ENCODE results near the gene TNRC6A. TPM values are rescaled to one million over a fixed set of nuclear protein-coding genes. Genes with fewer than 3 reads are reported as not detected.
"Not testable (repeated sequence)": the region's sequence is repeated elsewhere in the genome, so short reads cannot be mapped to it uniquely, and the experiment has no call there.

The TNRC6A gene
- total RNA-seq, 1 experiment from 2014 or later, result 84.8 TPM

DNA sequence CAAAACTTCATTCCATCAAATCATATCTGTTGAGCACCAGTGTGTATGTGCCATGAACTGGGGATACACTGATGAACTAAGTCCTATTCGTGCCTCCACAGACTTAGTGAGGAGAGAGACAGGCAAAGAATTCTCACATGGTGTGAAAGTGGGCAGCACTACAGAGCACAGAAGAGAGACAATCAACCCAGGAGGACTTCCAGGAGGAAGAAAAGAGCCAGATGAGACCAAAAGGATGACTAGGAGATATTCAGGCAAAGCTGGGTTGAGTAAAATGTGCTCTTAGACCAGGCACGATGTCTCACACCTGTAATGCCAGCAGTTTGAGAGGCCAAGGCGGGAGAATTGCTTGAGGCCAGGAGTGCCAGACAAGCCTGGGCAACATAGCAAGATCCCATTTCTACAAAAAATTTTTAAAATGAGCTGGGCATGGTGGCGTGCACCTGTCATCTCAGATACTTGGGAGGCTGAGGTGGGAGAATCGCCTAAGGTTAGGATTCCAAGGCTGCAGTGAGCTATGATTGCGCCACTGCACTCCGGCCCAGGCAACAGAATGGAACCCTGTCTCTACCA, 30.2 kb upstream of the TNRC6A start:
- Histone ChIP-seq H3K36me3 (ENCODE audit: low read depth) (no peaks in the 10 kb centered on the region), H2AFZ (no peak overlapping the region), H3K27ac (no peak overlapping the region), H3F3A (ENCODE audit: insufficient read depth, low read depth) (peaks cover 30% of the 10 kb centered on the region), H3K4me3 (no peak overlapping the region), H3K9me2 (ENCODE audit: insufficient read depth) (no peaks in the 10 kb centered on the region), H3K9me3 (ENCODE audit: insufficient read depth, low read depth) (no peaks in the 10 kb centered on the region), H4K20me1 (ENCODE audit: insufficient read depth) (no peaks in the 10 kb centered on the region), H3K4me2 (no peak overlapping the region), H3K27me3 (ENCODE audit: insufficient read depth, low read depth) (no peaks in the 10 kb centered on the region), H3K79me2 (ENCODE audit: low read depth) (no peaks in the 10 kb centered on the region), H3K4me1 (replicated peaks; ENCODE audit: insufficient read depth) (peaks cover 34% of the 10 kb centered on the region)
- no peak for TF ChIP-seq EZH2 (IDR thresholded peaks at IDR 0.05; ENCODE audit: low read depth)
- TF ChIP-seq, protein P1, sequence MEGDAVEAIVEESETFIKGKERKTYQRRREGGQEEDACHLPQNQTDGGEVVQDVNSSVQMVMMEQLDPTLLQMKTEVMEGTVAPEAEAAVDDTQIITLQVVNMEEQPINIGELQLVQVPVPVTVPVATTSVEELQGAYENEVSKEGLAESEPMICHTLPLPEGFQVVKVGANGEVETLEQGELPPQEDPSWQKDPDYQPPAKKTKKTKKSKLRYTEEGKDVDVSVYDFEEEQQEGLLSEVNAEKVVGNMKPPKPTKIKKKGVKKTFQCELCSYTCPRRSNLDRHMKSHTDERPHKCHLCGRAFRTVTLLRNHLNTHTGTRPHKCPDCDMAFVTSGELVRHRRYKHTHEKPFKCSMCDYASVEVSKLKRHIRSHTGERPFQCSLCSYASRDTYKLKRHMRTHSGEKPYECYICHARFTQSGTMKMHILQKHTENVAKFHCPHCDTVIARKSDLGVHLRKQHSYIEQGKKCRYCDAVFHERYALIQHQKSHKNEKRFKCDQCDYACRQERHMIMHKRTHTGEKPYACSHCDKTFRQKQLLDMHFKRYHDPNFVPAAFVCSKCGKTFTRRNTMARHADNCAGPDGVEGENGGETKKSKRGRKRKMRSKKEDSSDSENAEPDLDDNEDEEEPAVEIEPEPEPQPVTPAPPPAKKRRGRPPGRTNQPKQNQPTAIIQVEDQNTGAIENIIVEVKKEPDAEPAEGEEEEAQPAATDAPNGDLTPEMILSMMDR (conservative IDR thresholded peaks at IDR 0.05), result no peak
- DNase-seq, result no peak
- intact Hi-C loops (cut with micrococcal nuclease; ENCODE audit: unreplicated experiment), result no loop called here
- no TSS peak for BruUV-seq (replicated peaks)
- ChIA-PET POLR2A (ENCODE audit: unreplicated experiment) (interaction anchor here (0.6 kb wide), 1 partner anchor 86 kb away, joined by 3 read pairs; no protein-coding TSS in a partner anchor), CTCF (no interaction called here)

DNA sequence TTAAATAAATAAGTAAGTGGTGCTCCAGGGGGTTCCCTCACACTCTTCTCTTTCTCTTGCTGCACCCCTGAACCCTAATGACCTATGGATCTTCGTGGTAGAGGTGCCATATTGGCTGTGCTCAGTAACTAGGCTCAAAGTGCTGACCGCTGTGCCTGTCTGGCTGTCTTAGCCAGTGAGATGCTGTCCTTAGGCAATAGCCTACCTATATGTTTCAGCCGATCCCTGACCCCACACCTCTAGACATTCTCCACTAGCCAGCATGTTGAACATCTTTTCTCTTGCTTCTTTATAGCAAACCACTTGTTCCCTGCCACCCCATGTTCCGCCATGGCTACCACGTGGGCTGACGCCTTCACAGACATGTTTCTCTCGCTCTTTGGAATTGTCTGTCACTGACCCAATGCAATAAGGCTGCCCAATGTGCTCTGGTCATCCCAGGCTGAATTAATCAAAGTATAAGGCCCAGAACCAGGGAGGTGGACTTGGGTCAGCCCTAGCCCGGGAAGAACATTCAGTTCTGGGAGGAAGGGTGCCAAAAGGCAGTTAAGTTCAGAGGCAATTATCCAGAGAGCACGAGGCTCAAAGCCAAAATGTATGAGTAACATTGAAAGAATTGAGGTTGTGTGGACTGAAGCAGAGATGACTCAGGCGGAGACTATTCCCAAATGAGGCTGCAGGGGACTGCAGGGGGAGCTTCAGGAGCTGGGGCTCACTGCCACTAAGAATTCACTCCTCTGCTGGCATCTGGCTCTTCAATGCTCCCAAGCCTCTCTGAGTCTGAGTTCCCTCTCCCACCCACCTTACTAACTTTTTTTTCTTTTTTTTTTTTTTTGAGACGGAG, 28.7 kb upstream of the TNRC6A start:
- Histone ChIP-seq H3K4me2 (peak overlapping the region; percentile 82), H2AFZ (peak overlapping the region; percentile 62; the same call in 1 of the 2 replicates), H3K9me3 (ENCODE audit: insufficient read depth, low read depth) (no peaks in the 10 kb centered on the region), H4K20me1 (ENCODE audit: insufficient read depth) (no peaks in the 10 kb centered on the region), H3F3A (ENCODE audit: insufficient read depth, low read depth) (peaks cover 30% of the 10 kb centered on the region), H3K27me3 (ENCODE audit: insufficient read depth, low read depth) (no peaks in the 10 kb centered on the region), H3K27ac (peak overlapping the region; percentile 91), H3K4me3 (peak overlapping the region; percentile 36; the same call in 1 of the 2 replicates), H3K4me1 (replicated peaks; ENCODE audit: insufficient read depth) (peaks cover 34% of the 10 kb centered on the region), H3K9me2 (ENCODE audit: insufficient read depth) (no peaks in the 10 kb centered on the region), H3K79me2 (ENCODE audit: low read depth) (no peaks in the 10 kb centered on the region), H3K36me3 (ENCODE audit: low read depth) (no peaks in the 10 kb centered on the region)
- ChIA-PET CTCF (interaction anchor here (0.7 kb wide), 2 partner anchors 36 to 61 kb away, joined by 3 to 12 read pairs; no protein-coding TSS in a partner anchor), POLR2A (ENCODE audit: unreplicated experiment) (interaction anchor here (0.7 kb wide), 2 partner anchors 17 to 405 kb away, joined by 4 to 17 read pairs; no protein-coding TSS in a partner anchor)
- DNase-seq, result peak; percentile 90 to 95
- TF ChIP-seq EZH2 (IDR thresholded peaks at IDR 0.05; ENCODE audit: low read depth), result no peak
- TF ChIP-seq, protein P1 (conservative IDR thresholded peaks at IDR 0.05), result peak; percentile 47
- TSS peak; percentile 52 for BruUV-seq (replicated peaks)
- intact Hi-C loops (cut with micrococcal nuclease; ENCODE audit: unreplicated experiment), result loop anchor here (1.0 kb wide), 2 partner anchors 29 to 54 kb away; partner anchors contain the start of gene TNRC6A

DNA sequence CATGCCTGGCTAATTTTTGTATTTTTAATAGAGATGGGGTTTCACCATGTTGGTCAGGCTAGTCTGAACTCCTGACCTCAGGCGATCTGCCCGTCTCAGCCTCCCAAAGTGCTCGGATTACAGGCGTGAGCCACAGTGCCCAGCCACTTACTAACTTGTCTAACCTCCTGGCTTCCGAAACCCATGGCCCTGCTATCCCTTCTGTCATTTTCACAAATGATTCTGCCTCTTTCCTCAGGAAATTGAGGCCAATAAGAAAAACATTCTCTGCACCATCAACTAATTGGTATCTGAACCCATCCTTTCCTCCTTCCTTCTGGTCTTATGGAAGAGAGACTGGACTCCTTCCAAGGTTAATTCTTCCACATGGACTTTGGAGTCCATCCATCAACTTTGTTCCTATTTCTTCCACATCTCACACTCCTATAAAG, 27.9 kb upstream of the TNRC6A start:
- Histone ChIP-seq H3K36me3 (ENCODE audit: low read depth) (no peaks in the 10 kb centered on the region), H3K9me3 (ENCODE audit: insufficient read depth, low read depth) (no peaks in the 10 kb centered on the region), H3K27ac (peak overlapping the region; percentile 91), H3K4me2 (peak overlapping the region; percentile 82), H4K20me1 (ENCODE audit: insufficient read depth) (no peaks in the 10 kb centered on the region), H3K79me2 (ENCODE audit: low read depth) (no peaks in the 10 kb centered on the region), H3K4me3 (peak overlapping the region; percentile 36; the same call in 1 of the 2 replicates), H2AFZ (peak overlapping the region; percentile 62), H3K9me2 (ENCODE audit: insufficient read depth) (no peaks in the 10 kb centered on the region), H3K27me3 (ENCODE audit: insufficient read depth, low read depth) (no peaks in the 10 kb centered on the region), H3K4me1 (replicated peaks; ENCODE audit: insufficient read depth) (peaks cover 34% of the 10 kb centered on the region), H3F3A (ENCODE audit: insufficient read depth, low read depth) (peaks cover 30% of the 10 kb centered on the region)
- peak; percentile 67 to 77 for DNase-seq
- CTCF ChIA-PET, result interaction anchor here (0.7 kb wide), 2 partner anchors 35 to 60 kb away, joined by 3 to 12 read pairs; no protein-coding TSS in a partner anchor
- TF ChIP-seq, protein P1 (conservative IDR thresholded peaks at IDR 0.05), result no peak
- TF ChIP-seq EZH2 (IDR thresholded peaks at IDR 0.05; ENCODE audit: low read depth), result no peak
- POLR2A ChIA-PET (ENCODE audit: unreplicated experiment), result interaction anchor here (0.7 kb wide), 1 partner anchor 404 kb away, joined by 4 read pairs; no protein-coding TSS in a partner anchor
- BruUV-seq (replicated peaks), result no TSS peak
- intact Hi-C loops (cut with micrococcal nuclease; ENCODE audit: unreplicated experiment), result loop anchor here (1.0 kb wide), 2 partner anchors 28 to 55 kb away; partner anchors contain the start of gene TNRC6A

DNA sequence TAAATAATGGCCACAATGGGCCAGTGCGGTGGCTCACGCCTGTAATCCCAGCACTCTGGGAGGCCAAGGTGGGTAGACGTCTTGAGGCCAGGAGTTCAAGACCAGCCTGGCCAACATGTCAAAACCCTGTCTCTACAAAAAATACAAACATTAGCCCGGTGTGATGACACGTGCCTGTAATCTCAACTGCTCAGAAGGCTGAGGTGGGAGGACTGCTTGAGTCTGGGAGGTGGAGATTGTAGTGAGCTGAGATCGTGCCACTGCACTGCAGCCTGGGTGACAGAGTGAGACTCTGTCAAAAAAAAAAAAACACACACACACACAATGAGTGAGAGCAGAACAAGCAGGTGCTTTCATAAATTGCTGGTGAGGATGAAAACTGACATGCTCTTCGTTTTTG, 21.7 kb upstream of the TNRC6A start:
- H3K27ac ChIP-seq; H3K79me2 ChIP-seq (ENCODE audit: low read depth); DNase-seq; H3K4me2 ChIP-seq; intact Hi-C loops (cut with micrococcal nuclease; ENCODE audit: unreplicated experiment); H2AFZ ChIP-seq; BruUV-seq (replicated peaks); H3K36me3 ChIP-seq (ENCODE audit: low read depth); H3K27me3 ChIP-seq (ENCODE audit: insufficient read depth, low read depth); H4K20me1 ChIP-seq (ENCODE audit: insufficient read depth); H3K9me3 ChIP-seq (ENCODE audit: insufficient read depth, low read depth); POLR2A ChIA-PET (ENCODE audit: unreplicated experiment); CTCF ChIA-PET; H3K9me2 ChIP-seq (ENCODE audit: insufficient read depth); H3K4me3 ChIP-seq; H3K4me1 ChIP-seq (replicated peaks; ENCODE audit: insufficient read depth); H3F3A ChIP-seq (ENCODE audit: insufficient read depth, low read depth): not testable (repeated sequence)
